Endothelial cell of umbilical vein (primary cell): Measurements from ENCODE around the gene KYNU. TPM values are rescaled to one million over a fixed set of nuclear protein-coding genes. Genes with fewer than 3 reads are reported as not detected.

Experiments used
- BruUV-seq: library from RNA; stranded (reverse); fragments of 400-500 nt; replicated peaks from 2 replicates; lab custom pipeline; 2021; lab: Mats Ljungman, UMichigan
- CTCF ChIA-PET: fragments of 300-600, 350-600 bp; sonication (Branson Sonifier 250); formaldehyde crosslinking; loops from one replicate; lab custom pipeline; 2021; ENCODE audit warnings: antibody characterized with exemption, inconsistent platforms; lab: Charles Lee
- POLR2A ChIA-PET: fragments of 300-600, 350-600 bp; sonication (Branson Sonifier 250); formaldehyde crosslinking; loops from one replicate; lab custom pipeline; 2021; ENCODE audit warnings: antibody characterized with exemption, inconsistent platforms; lab: Charles Lee
- DNase-seq: peaks from one replicate; pipeline ENCODE4 v3.0.0-alpha.2; 2011; ENCODE audit warnings: low read depth, low spot score
- FAIRE-seq: peaks from 2 replicates; lab custom pipeline; 2011; peaks lifted over from hg19 to GRCh38; lab: Jason Lieb, UNC
- H2AFZ ChIP-seq: 2 replicates; pipeline ENCODE4 v1.6.0; 2012; ENCODE audit warnings: low read depth, low read length, control low read depth, inconsistent platforms
- H3K27ac ChIP-seq: 2 replicates; pipeline ENCODE4 v1.5.1; 2011; ENCODE audit warnings: low read depth, mild to moderate bottlenecking, control low read depth, low read length, moderate library complexity; ENCODE audit not compliant: insufficient read depth
- H3K27me3 ChIP-seq, 2 experiments: 2 replicates each; pipeline versions ENCODE4 v1.6.0 to v1.6.1; 2011; ENCODE audit warnings: low read length in 2 of 2, mixed read lengths in 1 of 2; ENCODE audit not compliant: control insufficient read depth in 2 of 2, insufficient read depth in 2 of 2
- H3K36me3 ChIP-seq, 2 experiments: 2 replicates in 1 of 2; 3 replicates in 1 of 2; pipeline ENCODE4 v1.5.1; 2011; ENCODE audit warnings: low read length in 2 of 2, mild to moderate bottlenecking in 1 of 2, moderate library complexity in 1 of 2; ENCODE audit not compliant: control insufficient read depth in 2 of 2, insufficient read depth in 2 of 2; ENCODE audit errors: extremely low read depth in 1 of 2
- H3K4me1 ChIP-seq: 3 replicates; pipeline ENCODE4 v1.5.1; 2011; ENCODE audit warnings: mild to moderate bottlenecking, low read length; ENCODE audit not compliant: control insufficient read depth, insufficient read depth; ENCODE audit errors: extremely low read depth
- H3K4me2 ChIP-seq: 2 replicates; pipeline ENCODE4 v1.6.1; 2011; ENCODE audit warnings: low read length, control low read depth, mixed read lengths; ENCODE audit not compliant: insufficient read depth
- H3K4me3 ChIP-seq, 3 experiments: fragments of 200-600 bp in 1 of 3; sonication (generic), shearing (Covaris generic) in 1 of 3; replicated peaks in 1 of 3; 2 replicates each; pipeline ENCODE4 v1.5.1; 2011 to 2016; ENCODE audit warnings: control low read depth in 3 of 3, low read length in 3 of 3, mild to moderate bottlenecking in 2 of 3, inconsistent platforms in 1 of 3, low read depth in 1 of 3, moderate library complexity in 1 of 3; ENCODE audit not compliant: insufficient read depth in 1 of 3
- H3K79me2 ChIP-seq: 2 replicates; pipeline ENCODE4 v1.6.0; 2012; ENCODE audit warnings: low read length, inconsistent platforms; ENCODE audit not compliant: control insufficient read depth, insufficient read depth
- H3K9ac ChIP-seq: replicated peaks from 2 replicates; pipeline ENCODE3; 2011; ENCODE audit warnings: low read length, control low read depth; ENCODE audit not compliant: insufficient read depth; ENCODE audit errors: extremely low read depth
- H3K9me1 ChIP-seq: replicated peaks from 3 replicates; pipeline ENCODE4 v1.6.0; 2011; ENCODE audit warnings: mild to moderate bottlenecking, low read length; ENCODE audit not compliant: control insufficient read depth, insufficient read depth; ENCODE audit errors: extremely low read depth
- H3K9me3 ChIP-seq: replicated peaks from 2 replicates; pipeline ENCODE4 v1.5.1; 2012; ENCODE audit warnings: low read length, inconsistent platforms; ENCODE audit not compliant: control insufficient read depth, insufficient read depth
- H4K20me1 ChIP-seq: replicated peaks from 2 replicates; pipeline ENCODE3; 2011; ENCODE audit warnings: mild to moderate bottlenecking, low read length; ENCODE audit not compliant: control insufficient read depth, insufficient read depth; ENCODE audit errors: extremely low read depth
- EZH2 ChIP-seq: IDR thresholded peaks from 2 replicates; pipeline ENCODE4 v1.6.1; 2012; ENCODE audit warnings: borderline replicate concordance, low read depth, mild to moderate bottlenecking, moderate library complexity, low read length, inconsistent platforms; ENCODE audit not compliant: severe bottlenecking
- FOS ChIP-seq: IDR thresholded peaks from 2 replicates; pipeline ENCODE4 v1.6.1; 2011; ENCODE audit warnings: mild to moderate bottlenecking, low read length, moderate library complexity, borderline replicate concordance; ENCODE audit not compliant: insufficient read depth
- GATA2 ChIP-seq: IDR thresholded peaks from 2 replicates; pipeline ENCODE4 v1.7.0; 2011; ENCODE audit warnings: low read depth, mild to moderate bottlenecking, moderate library complexity, mixed read lengths, low read length; ENCODE audit not compliant: insufficient read length, insufficient read depth
- JUN ChIP-seq: IDR thresholded peaks from 2 replicates; pipeline ENCODE4 v1.6.1; 2011; ENCODE audit warnings: borderline replicate concordance, low read depth; ENCODE audit not compliant: insufficient read length, insufficient read depth
- MAX ChIP-seq: IDR thresholded peaks from 2 replicates; pipeline ENCODE4 v1.6.1; 2011; ENCODE audit not compliant: insufficient read depth, insufficient read length
- MYC ChIP-seq: IDR thresholded peaks from one replicate; pipeline ENCODE4 v1.6.1; 2011; ENCODE audit warnings: mild to moderate bottlenecking, low read depth, low read length
- POLR2A ChIP-seq: IDR thresholded peaks from 2 replicates; pipeline ENCODE4 v1.6.1; 2012; ENCODE audit warnings: low read depth, mild to moderate bottlenecking, control low read depth, low read length
- POLR2AphosphoS5 ChIP-seq: IDR thresholded peaks from 2 replicates; pipeline ENCODE4 v1.6.1; 2012; ENCODE audit warnings: low read depth, mild to moderate bottlenecking, control low read depth, low read length, moderate library complexity; ENCODE audit not compliant: insufficient read depth
- dilution Hi-C: fragments of 300-500 bp; cut with MboI; formaldehyde crosslinking; loops from one replicate; pipeline ENCODE4 v1.15.0; 2019; ENCODE audit warnings: low sequenced_read_pairs; ENCODE audit not compliant: extremely low pct_ligation_motif_present
- intact Hi-C: fragments of 100-400 bp; cut with micrococcal nuclease; formaldehyde crosslinking; loops from one replicate; pipeline ENCODE4 v1.10.0; 2022
- polyA plus RNA-seq, 4 experiments: library from polyadenylated mRNA; depleted of rRNA in 3 of 4; stranded (reverse) in 3 of 4; unstranded in 1 of 4; fragments of >200 nt; gene quantifications; 2 replicates each; pipeline versions ENCODE4 v1.2.1 to v1.2.3, GENCODE V29; 2011 to 2012; ENCODE audit warnings: missing spikeins in 1 of 4
- total RNA-seq: library from RNA; stranded (reverse); gene quantifications from 2 replicates; pipeline ENCODE4 v1.2.3, GENCODE V29; 2021
- TF ChIP-seq, protein P1 (sequence below), 2 donors: IDR thresholded peaks; 1 replicate in 1 of 2; 2 replicates in 1 of 2; pipeline ENCODE4 v1.5.1; 2011; ENCODE audit warnings: low read length in 2 of 2, mild to moderate bottlenecking in 2 of 2, moderate library complexity in 2 of 2, control low read depth in 1 of 2, inconsistent platforms in 1 of 2, low read depth in 1 of 2; ENCODE audit not compliant: insufficient read depth in 1 of 2; ENCODE audit errors: extremely low read depth in 1 of 2

Gene KYNU
- total and polyA plus RNA-seq, 2 donors (not counting 3 experiments of a cell fraction or from before 2014, with no cell fraction given), result 0.04 TPM; not detected in 1

DNA sequence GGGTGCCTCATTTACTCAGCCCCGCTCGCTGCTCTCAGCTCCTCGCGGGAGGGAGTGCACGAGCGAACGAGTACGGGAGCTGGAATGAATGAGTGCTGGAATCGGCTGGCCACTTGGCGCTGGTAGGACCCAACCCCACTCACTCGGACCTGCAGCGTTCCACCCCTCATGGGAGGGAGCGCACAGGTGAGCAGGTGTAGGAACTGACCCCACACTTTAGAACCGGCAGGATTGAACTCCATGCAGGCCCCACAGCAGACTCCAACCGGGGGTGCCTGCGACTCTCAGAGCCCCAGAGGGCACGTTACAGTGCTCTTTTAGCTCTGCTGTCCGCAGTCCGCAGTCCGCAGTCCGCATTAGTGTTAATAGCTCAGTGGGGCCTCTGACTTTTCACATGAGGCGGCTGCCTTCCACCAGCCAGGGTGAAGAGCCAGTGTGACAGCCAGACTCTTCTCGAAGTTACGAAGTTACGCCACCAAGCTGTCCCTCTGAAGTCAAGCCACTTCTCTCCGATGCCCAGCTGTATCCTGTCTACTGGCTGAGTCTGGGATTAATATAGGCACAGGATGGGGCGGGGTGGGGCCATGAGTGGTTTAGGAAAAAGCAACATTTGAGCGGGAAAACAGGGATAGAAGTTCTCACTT lies 149.1 kb downstream of the KYNU start:
- peaks cover 0 to 4% of the 10 kb centered on the region in 2 experiments for H3K27me3 ChIP-seq
- no peaks in the 10 kb centered on the region for H4K20me1 ChIP-seq
- peak overlapping the region in 1 of 3 experiments; percentile 8 for H3K4me3 ChIP-seq
- peak overlapping the region; percentile 77 for H2AFZ ChIP-seq
- H3K9me1 ChIP-seq, result no peaks in the 10 kb centered on the region
- H3K9ac ChIP-seq, result no peak overlapping the region
- H3K27ac ChIP-seq, result no peak overlapping the region
- no peaks in the 10 kb centered on the region for H3K36me3 ChIP-seq
- intact Hi-C loops (no loop called here), dilution Hi-C loops (no loop called here)
- H3K4me1 ChIP-seq, result peaks cover 2% of the 10 kb centered on the region
- H3K79me2 ChIP-seq, result no peaks in the 10 kb centered on the region
- no peak for FAIRE-seq
- DNase-seq, result peak; percentile 7
- no peak for TF ChIP-seq JUN
- TF ChIP-seq POLR2AphosphoS5, result no peak
- no peak for TF ChIP-seq MYC
- TF ChIP-seq, protein P1, sequence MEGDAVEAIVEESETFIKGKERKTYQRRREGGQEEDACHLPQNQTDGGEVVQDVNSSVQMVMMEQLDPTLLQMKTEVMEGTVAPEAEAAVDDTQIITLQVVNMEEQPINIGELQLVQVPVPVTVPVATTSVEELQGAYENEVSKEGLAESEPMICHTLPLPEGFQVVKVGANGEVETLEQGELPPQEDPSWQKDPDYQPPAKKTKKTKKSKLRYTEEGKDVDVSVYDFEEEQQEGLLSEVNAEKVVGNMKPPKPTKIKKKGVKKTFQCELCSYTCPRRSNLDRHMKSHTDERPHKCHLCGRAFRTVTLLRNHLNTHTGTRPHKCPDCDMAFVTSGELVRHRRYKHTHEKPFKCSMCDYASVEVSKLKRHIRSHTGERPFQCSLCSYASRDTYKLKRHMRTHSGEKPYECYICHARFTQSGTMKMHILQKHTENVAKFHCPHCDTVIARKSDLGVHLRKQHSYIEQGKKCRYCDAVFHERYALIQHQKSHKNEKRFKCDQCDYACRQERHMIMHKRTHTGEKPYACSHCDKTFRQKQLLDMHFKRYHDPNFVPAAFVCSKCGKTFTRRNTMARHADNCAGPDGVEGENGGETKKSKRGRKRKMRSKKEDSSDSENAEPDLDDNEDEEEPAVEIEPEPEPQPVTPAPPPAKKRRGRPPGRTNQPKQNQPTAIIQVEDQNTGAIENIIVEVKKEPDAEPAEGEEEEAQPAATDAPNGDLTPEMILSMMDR (IDR thresholded peaks at IDR 0.05; ENCODE audit: extremely low read depth in 1 of 2, insufficient read depth in 1 of 2, low read depth in 1 of 2, low read length in 2 of 2), result no peak
- ChIA-PET CTCF (interaction anchor here (0.6 to 1.4 kb wide), 5 partner anchors 8 to 233 kb away, joined by 3 to 8 read pairs (median 4); no protein-coding TSS in a partner anchor), POLR2A (no interaction called here)
- no TSS peak for BruUV-seq
- H3K4me2 ChIP-seq, result peak overlapping the region; percentile 73
- H3K9me3 ChIP-seq, result no peaks in the 10 kb centered on the region

GRCh38 chr2:143029141-143029540 lies 151.7 kb downstream of the KYNU start:
- CTCF ChIA-PET, result interaction anchor here (0.6 to 0.7 kb wide), 2 partner anchors 193 to 255 kb away, joined by 3 read pairs; no protein-coding TSS in a partner anchor
- Histone ChIP-seq H3K4me2 (no peak overlapping the region), H3K9me3 (no peaks in the 10 kb centered on the region), H3K36me3 (no peaks in the 10 kb centered on the region), H2AFZ (no peak overlapping the region), H3K4me1 (peaks cover 2% of the 10 kb centered on the region), H3K27me3 (peaks cover 0 to 4% of the 10 kb centered on the region in 2 experiments), H3K27ac (no peak overlapping the region), H3K79me2 (no peaks in the 10 kb centered on the region), H3K9me1 (no peaks in the 10 kb centered on the region), H4K20me1 (no peaks in the 10 kb centered on the region), H3K4me3 (no peak overlapping the region), H3K9ac (no peak overlapping the region)
- FAIRE-seq, result no peak
- TF ChIP-seq GATA2 (no peak), FOS (no peak), MYC (no peak), MAX (no peak), POLR2AphosphoS5 (no peak), JUN (no peak), POLR2A (no peak), EZH2 (no peak)
- TF ChIP-seq, protein P1 (IDR thresholded peaks at IDR 0.05; ENCODE audit: extremely low read depth in 1 of 2, insufficient read depth in 1 of 2, low read depth in 1 of 2, low read length in 2 of 2), result no peak
- POLR2A ChIA-PET, result no interaction called here
- DNase-seq, result no peak
- intact Hi-C loops (no loop called here), dilution Hi-C loops (no loop called here)
- no TSS peak for BruUV-seq
